DND-41 (cell line): ENCODE results near the gene LRRC3.
A peak's percentile ranks its signal among the peaks of the same experiment; 100 is the strongest.
"Not testable (repeated sequence)": the region's sequence is repeated elsewhere in the genome, so short reads cannot be mapped to it uniquely, and the experiment has no call there.

Source experiments
- EZH2 ChIP-seq: IDR thresholded peaks from 3 replicates; pipeline ENCODE4 v1.6.1; 2012; ENCODE audit warnings: borderline replicate concordance, low read depth, mild to moderate bottlenecking, moderate library complexity, low read length, inconsistent platforms; ENCODE audit not compliant: severe bottlenecking
- TF ChIP-seq, protein P1 (sequence below): IDR thresholded peaks from 2 replicates; pipeline ENCODE4 v1.5.1; 2012; ENCODE audit warnings: borderline replicate concordance, low read length, moderate library complexity, mild to moderate bottlenecking; ENCODE audit not compliant: poor library complexity, severe bottlenecking; ENCODE audit errors: extremely low read depth

DNA sequence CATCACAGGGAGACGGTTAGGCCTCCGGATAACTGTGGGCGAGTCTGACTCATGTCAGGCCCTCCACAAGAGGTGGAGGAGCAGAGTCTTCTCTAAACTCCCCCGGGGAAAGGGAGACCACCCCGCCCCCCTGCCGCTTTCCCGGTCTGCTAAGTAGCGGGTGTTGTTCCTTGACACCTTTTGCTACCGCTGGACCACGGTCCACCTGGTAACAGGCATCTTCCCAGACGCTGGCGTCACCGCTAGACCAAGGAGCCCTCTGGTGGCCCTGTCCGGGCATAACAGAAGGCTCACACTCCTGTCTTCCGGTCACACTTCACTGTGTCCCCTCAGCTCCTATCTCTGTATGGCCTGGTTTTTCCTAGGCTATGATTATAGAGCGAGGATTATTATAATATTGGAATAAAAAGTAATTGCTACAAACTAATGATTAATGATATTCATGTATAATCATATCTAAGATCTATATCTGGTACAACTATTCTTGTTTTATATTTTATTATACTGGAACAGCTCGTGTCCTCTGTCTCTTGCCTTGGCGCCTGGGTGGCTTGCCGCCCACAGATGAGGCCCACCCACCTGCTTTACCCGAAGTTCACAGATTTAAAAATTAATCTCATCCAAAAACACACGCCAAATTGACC, 24.4 kb downstream of the LRRC3 start:
- TF ChIP-seq EZH2, result not testable (repeated sequence)
- TF ChIP-seq, protein P1, sequence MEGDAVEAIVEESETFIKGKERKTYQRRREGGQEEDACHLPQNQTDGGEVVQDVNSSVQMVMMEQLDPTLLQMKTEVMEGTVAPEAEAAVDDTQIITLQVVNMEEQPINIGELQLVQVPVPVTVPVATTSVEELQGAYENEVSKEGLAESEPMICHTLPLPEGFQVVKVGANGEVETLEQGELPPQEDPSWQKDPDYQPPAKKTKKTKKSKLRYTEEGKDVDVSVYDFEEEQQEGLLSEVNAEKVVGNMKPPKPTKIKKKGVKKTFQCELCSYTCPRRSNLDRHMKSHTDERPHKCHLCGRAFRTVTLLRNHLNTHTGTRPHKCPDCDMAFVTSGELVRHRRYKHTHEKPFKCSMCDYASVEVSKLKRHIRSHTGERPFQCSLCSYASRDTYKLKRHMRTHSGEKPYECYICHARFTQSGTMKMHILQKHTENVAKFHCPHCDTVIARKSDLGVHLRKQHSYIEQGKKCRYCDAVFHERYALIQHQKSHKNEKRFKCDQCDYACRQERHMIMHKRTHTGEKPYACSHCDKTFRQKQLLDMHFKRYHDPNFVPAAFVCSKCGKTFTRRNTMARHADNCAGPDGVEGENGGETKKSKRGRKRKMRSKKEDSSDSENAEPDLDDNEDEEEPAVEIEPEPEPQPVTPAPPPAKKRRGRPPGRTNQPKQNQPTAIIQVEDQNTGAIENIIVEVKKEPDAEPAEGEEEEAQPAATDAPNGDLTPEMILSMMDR, result peak; percentile 53
